Osteoblast (primary cell): ENCODE measurements around the gene CEP57L1. TPM values are rescaled to one million over a fixed set of nuclear protein-coding genes. Genes with fewer than 3 reads are reported as not detected.
A peak's percentile ranks its signal among the peaks of the same experiment; 100 is the strongest.

Experiments used
- DNase-seq: peaks from one replicate; pipeline ENCODE4 v3.0.0; 2011; ENCODE audit warnings: low spot score, mixed read lengths; ENCODE audit not compliant: insufficient read length; ENCODE audit errors: missing footprints
- H2AFZ ChIP-seq: 2 replicates; pipeline ENCODE4 v1.6.0; 2011; ENCODE audit warnings: mild to moderate bottlenecking, low read length
- H3K27ac ChIP-seq: 2 replicates; pipeline ENCODE4 v1.5.1; 2011; ENCODE audit warnings: mild to moderate bottlenecking, low read depth, low read length, moderate library complexity
- H3K27me3 ChIP-seq: 2 replicates; pipeline ENCODE4 v1.6.0; 2012; ENCODE audit warnings: mild to moderate bottlenecking, control low read depth, inconsistent platforms, low read length, moderate library complexity; ENCODE audit not compliant: insufficient read depth
- H3K36me3 ChIP-seq: 2 replicates; pipeline ENCODE4 v1.5.1; 2011; ENCODE audit warnings: mild to moderate bottlenecking, low read length, control low read depth, moderate library complexity; ENCODE audit not compliant: insufficient read depth
- H3K4me1 ChIP-seq: 2 replicates; pipeline ENCODE4 v1.5.1; 2011; ENCODE audit warnings: mild to moderate bottlenecking, low read length, control low read depth, moderate library complexity; ENCODE audit not compliant: insufficient read depth
- H3K4me2 ChIP-seq: 2 replicates; pipeline ENCODE4 v1.6.0; 2011; ENCODE audit warnings: mild to moderate bottlenecking, low read length; ENCODE audit not compliant: insufficient read depth
- H3K4me3 ChIP-seq: fragments of 200-600 bp; sonication (generic); 3 replicates; pipeline ENCODE4 v1.5.1; 2012; ENCODE audit warnings: mild to moderate bottlenecking, low read length, inconsistent platforms; ENCODE audit not compliant: insufficient read depth
- H3K79me2 ChIP-seq: 2 replicates; pipeline ENCODE4 v1.6.0; 2012; ENCODE audit warnings: mild to moderate bottlenecking, low read length, control low read depth, inconsistent platforms; ENCODE audit not compliant: insufficient read depth
- H3K9me3 ChIP-seq: 2 replicates; pipeline ENCODE4 v1.5.1; 2011; ENCODE audit warnings: low read depth, low read length, control low read depth
- H4K20me1 ChIP-seq: 2 replicates; pipeline ENCODE4 v1.6.0; 2012; ENCODE audit warnings: mild to moderate bottlenecking, low read length, control low read depth; ENCODE audit not compliant: insufficient read depth
- total RNA-seq: library from RNA; depleted of rRNA; stranded (reverse); fragments of >200 nt; gene quantifications from 2 replicates; pipeline ENCODE4 v1.2.3, GENCODE V29; 2012
- TF ChIP-seq, protein P1 (sequence below): IDR thresholded peaks from 2 replicates; pipeline ENCODE4 v1.5.1; 2011; ENCODE audit warnings: mild to moderate bottlenecking, low read depth, low read length, moderate library complexity; ENCODE audit errors: extremely low read depth

The CEP57L1 gene
- total RNA-seq: 17.7 and 23.6 TPM in 2 replicates

GRCh38 chr6:109095036-109095834 is at the start of gene CEP57L1:
Gene CEP57L1, plus strand, starts transcription at chr6:109095507. Its CDS starts 49,715 bp downstream, at chr6:109145222.
- Histone ChIP-seq H3K36me3 (peaks cover 4% of the 10 kb centered on the region), H3K4me2 (peak within 1 kb of the TSS; percentile 98), H3K4me1 (peaks cover 16% of the 10 kb centered on the region), H3K79me2 (peaks cover 74% of the 10 kb centered on the region), H4K20me1 (peaks cover 8% of the 10 kb centered on the region), H3K4me3 (peak within 1 kb of the TSS; percentile 89), H3K9me3 (no peaks in the 10 kb centered on the region), H3K27ac (peak within 1 kb of the TSS; percentile 99), H2AFZ (peak within 1 kb of the TSS; percentile 98), H3K27me3 (no peaks in the 10 kb centered on the region)
- TF ChIP-seq, protein P1, sequence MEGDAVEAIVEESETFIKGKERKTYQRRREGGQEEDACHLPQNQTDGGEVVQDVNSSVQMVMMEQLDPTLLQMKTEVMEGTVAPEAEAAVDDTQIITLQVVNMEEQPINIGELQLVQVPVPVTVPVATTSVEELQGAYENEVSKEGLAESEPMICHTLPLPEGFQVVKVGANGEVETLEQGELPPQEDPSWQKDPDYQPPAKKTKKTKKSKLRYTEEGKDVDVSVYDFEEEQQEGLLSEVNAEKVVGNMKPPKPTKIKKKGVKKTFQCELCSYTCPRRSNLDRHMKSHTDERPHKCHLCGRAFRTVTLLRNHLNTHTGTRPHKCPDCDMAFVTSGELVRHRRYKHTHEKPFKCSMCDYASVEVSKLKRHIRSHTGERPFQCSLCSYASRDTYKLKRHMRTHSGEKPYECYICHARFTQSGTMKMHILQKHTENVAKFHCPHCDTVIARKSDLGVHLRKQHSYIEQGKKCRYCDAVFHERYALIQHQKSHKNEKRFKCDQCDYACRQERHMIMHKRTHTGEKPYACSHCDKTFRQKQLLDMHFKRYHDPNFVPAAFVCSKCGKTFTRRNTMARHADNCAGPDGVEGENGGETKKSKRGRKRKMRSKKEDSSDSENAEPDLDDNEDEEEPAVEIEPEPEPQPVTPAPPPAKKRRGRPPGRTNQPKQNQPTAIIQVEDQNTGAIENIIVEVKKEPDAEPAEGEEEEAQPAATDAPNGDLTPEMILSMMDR: no peak
- peak; percentile 92 for DNase-seq

DNA sequence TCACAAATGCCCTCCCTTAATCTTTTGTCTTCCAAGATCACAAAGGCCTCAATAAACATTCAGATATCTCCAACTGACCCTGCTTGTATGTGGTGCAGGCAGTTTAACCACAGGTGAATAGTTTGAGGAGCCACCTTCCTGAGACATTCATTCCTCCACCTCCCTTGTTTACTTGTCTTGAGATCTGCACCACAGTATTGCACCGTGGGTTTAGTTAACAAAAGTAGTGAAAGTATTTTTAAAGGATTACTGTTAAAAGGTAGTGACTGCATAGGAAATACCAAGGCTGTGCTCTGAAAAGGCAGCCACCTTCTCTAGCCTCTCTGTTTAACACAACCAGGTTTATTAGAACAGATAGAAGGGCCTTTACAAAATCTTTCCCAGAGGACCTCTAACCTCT is 47.1 kb upstream of the CEP57L1 start:
- no peaks in the 10 kb centered on the region for H3K9me3 ChIP-seq
- H3K79me2 ChIP-seq: no peaks in the 10 kb centered on the region
- no peaks in the 10 kb centered on the region for H4K20me1 ChIP-seq
- H3K4me3 ChIP-seq: no peak overlapping the region
- H2AFZ ChIP-seq: no peak overlapping the region
- no peak for DNase-seq
- no peaks in the 10 kb centered on the region for H3K36me3 ChIP-seq
- H3K4me1 ChIP-seq: no peaks in the 10 kb centered on the region
- TF ChIP-seq, protein P1: no peak
- H3K4me2 ChIP-seq: no peak overlapping the region
- H3K27ac ChIP-seq: no peak overlapping the region
- H3K27me3 ChIP-seq: no peaks in the 10 kb centered on the region

- no peaks in the 10 kb centered on the region for H3K9me3 ChIP-seq
- no peaks in the 10 kb centered on the region for H3K4me1 ChIP-seq
- H3K79me2 ChIP-seq: no peaks in the 10 kb centered on the region
- TF ChIP-seq, protein P1: no peak
- no peaks in the 10 kb centered on the region for H3K27me3 ChIP-seq
- H4K20me1 ChIP-seq: no peaks in the 10 kb centered on the region
- no peak overlapping the region for H3K27ac ChIP-seq
- peak; percentile 59 for DNase-seq
- no peak overlapping the region for H3K4me3 ChIP-seq
- H2AFZ ChIP-seq: no peak overlapping the region
- no peak overlapping the region for H3K4me2 ChIP-seq
- no peaks in the 10 kb centered on the region for H3K36me3 ChIP-seq
These were observed 46.5 kb upstream of the CEP57L1 start for GRCh38 chr6:109048670-109049415.

GRCh38 chr6:109050012-109050411 is 45.3 kb upstream of the CEP57L1 start:
- DNase-seq: no peak
- H3K4me3 ChIP-seq: no peak overlapping the region
- no peak overlapping the region for H3K27ac ChIP-seq
- H3K4me2 ChIP-seq: no peak overlapping the region
- H3K9me3 ChIP-seq: no peaks in the 10 kb centered on the region
- no peaks in the 10 kb centered on the region for H3K36me3 ChIP-seq
- H4K20me1 ChIP-seq: no peaks in the 10 kb centered on the region
- H3K79me2 ChIP-seq: no peaks in the 10 kb centered on the region
- no peaks in the 10 kb centered on the region for H3K27me3 ChIP-seq
- TF ChIP-seq, protein P1: no peak
- no peaks in the 10 kb centered on the region for H3K4me1 ChIP-seq
- H2AFZ ChIP-seq: no peak overlapping the region
